Measurements from ENCODE around the gene TGFBR1. TPM values are rescaled to one million over a fixed set of nuclear protein-coding genes. Genes with fewer than 3 reads are reported as not detected.

TGFBR1 gene
- total RNA-seq (2022; extraction: Qiagen RNA extraction): 51.2 to 86.6 TPM (median 76.8 TPM) in 5 replicates

GRCh38 chr9:99104459-99105151 lies at the start of gene TGFBR1:
TSS of gene TGFBR1 (plus strand) at chr9:99105113. CDS start at chr9:99105206, 93 bp downstream.

Other genes starting within 250 kb of the TGFBR1 start
- 0.53 to 0.87 TPM (median 0.57 TPM) in 5 replicates for gene COL15A1, start 161.2 kb upstream of the TGFBR1 start, total RNA-seq (2022; extraction: Qiagen RNA extraction)
- 46.1 to 50.3 TPM (median 47.4 TPM) in 5 replicates for gene ALG2, start 116.8 kb downstream of the TGFBR1 start, total RNA-seq (2022; extraction: Qiagen RNA extraction)
- gene SEC61B, start 117.2 kb downstream of the TGFBR1 start, total RNA-seq (2022; extraction: Qiagen RNA extraction): 278 to 338 TPM (median 310 TPM) in 5 replicates

All from A549 treated with AZD2906 at 1 μM for 4 hours (cell line).